ENCODE measurements around the gene CACNA1I.

Gene CACNA1I

DNA sequence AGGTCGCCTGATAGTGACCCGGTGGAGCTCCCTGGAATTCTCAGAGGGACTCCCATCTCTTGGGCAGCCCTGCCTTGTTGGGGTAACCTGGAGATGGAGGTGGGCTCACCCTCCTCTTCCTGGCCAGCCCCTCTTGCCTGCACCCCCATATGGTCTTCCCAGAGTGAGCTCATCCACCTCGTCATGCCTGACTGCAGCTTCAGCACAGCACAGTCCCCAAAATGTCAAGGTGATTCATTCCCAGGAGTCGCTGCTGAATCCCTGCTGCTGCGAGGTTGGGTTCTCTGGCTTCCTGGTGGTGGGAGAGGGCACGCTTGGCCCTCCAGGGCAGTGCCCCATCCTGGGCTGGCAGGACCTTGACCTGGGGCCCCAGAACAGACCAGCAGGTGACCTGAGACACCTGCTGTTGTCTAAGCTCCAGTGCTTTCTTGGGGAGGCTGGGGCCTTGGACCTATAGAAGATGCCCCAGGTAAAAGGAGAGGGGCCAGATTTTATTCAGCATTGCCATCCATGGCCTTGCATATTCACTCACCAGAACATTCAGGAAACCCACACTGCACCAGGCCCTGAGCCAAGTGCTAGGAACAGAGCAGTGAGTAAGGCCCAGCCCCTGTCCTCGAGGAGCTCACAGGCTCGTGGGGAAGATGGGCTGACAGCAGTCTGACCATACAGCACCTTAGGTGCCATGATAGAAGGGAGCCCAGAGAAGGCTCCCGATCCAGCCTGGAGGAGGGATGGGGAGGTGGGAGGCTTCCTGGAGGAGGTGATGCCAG, 72.9 kb downstream of the CACNA1I start:
- no peak overlapping the region for H3K4me3 ChIP-seq (ENCODE audit: low read depth, low read length)
- in situ Hi-C loops (cut with HindIII; ENCODE audit: low sequenced_read_pairs) = no loop called here
- DNase-seq (ENCODE audit: low read depth) = no peak
- TF ChIP-seq, protein P1, sequence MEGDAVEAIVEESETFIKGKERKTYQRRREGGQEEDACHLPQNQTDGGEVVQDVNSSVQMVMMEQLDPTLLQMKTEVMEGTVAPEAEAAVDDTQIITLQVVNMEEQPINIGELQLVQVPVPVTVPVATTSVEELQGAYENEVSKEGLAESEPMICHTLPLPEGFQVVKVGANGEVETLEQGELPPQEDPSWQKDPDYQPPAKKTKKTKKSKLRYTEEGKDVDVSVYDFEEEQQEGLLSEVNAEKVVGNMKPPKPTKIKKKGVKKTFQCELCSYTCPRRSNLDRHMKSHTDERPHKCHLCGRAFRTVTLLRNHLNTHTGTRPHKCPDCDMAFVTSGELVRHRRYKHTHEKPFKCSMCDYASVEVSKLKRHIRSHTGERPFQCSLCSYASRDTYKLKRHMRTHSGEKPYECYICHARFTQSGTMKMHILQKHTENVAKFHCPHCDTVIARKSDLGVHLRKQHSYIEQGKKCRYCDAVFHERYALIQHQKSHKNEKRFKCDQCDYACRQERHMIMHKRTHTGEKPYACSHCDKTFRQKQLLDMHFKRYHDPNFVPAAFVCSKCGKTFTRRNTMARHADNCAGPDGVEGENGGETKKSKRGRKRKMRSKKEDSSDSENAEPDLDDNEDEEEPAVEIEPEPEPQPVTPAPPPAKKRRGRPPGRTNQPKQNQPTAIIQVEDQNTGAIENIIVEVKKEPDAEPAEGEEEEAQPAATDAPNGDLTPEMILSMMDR (IDR thresholded peaks at IDR 0.05; ENCODE audit: low read depth, low read length, missing control alignments) = no peak

GRCh38 chr22:39645532-39645931, 75.0 kb downstream of the CACNA1I start:
- no peak for DNase-seq (ENCODE audit: low read depth)
- H3K4me3 ChIP-seq (ENCODE audit: low read depth, low read length) = no peak overlapping the region
- in situ Hi-C loops (cut with HindIII; ENCODE audit: low sequenced_read_pairs) = no loop called here
- TF ChIP-seq, protein P1 (IDR thresholded peaks at IDR 0.05; ENCODE audit: low read depth, low read length, missing control alignments) = no peak

- no peak overlapping the region for H3K4me3 ChIP-seq (ENCODE audit: low read depth, low read length)
- DNase-seq (ENCODE audit: low read depth) = no peak
- in situ Hi-C loops (cut with HindIII; ENCODE audit: low sequenced_read_pairs) = no loop called here
- TF ChIP-seq, protein P1 (IDR thresholded peaks at IDR 0.05; ENCODE audit: low read depth, low read length, missing control alignments) = no peak
These were observed 76.0 kb downstream of the CACNA1I start for GRCh38 chr22:39646398-39647063.

DNA sequence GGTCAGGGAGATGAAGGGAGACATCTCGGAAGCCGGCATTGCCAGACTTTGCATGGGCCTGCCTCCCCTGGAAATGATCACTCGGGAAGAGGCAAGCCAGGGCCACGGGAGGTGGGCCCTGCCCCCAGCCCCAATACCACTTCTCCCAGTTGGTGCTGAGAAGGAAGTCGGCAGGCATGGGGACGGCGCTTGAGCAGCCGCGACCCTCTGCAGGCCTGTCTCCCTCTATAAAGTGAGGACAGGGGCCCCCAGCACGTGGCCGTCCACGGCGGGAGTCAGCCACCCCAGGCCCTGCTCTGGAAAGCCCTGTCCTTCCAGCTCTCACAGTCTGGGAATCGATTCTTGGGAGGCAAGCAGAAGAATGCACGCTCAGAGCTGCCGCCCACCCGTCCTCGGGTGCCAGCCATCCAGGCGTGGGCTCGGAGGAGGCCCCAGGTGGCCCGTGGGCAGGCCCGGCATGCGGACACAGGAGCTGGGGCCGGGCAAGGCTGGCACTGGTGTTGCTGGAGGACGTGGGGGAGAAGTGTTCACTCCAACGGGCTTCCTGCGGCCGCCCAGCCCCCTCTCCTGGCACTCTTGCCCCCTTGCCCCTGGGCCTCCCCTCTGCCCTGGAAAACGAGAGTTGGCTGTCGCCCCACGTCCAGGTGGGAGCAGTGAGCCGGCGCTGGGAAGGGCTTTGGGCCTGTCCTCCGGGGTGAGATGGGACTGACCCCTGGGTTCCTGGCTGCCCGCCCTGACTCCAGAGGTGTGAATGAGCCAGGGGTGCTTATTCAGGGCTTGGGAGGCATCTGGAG, 77.5 kb downstream of the CACNA1I start:
- H3K4me3 ChIP-seq (ENCODE audit: low read depth, low read length) = no peak overlapping the region
- DNase-seq (ENCODE audit: low read depth) = no peak
- in situ Hi-C loops (cut with HindIII; ENCODE audit: low sequenced_read_pairs) = no loop called here
- TF ChIP-seq, protein P1 (IDR thresholded peaks at IDR 0.05; ENCODE audit: low read depth, low read length, missing control alignments) = no peak

DNA sequence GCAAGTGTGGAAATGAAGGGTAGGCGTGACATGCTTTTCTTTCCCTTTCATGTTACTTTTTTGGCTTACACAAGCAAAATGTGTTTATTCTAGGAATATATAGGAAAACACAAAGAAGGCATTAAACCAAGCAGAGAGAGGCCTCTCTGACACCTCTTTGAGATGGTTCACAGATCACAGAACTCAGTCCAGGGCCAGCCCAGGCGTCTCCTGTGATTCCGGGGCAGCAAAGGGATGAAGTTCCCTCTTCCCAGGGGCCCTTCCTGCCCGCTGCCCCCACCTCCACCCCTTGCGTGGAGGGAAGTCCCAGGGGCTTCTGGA, 78.0 kb downstream of the CACNA1I start:
- H3K4me3 ChIP-seq (ENCODE audit: low read depth, low read length) = no peak overlapping the region
- no peak for DNase-seq (ENCODE audit: low read depth)
- in situ Hi-C loops (cut with HindIII; ENCODE audit: low sequenced_read_pairs) = no loop called here
- TF ChIP-seq, protein P1 (IDR thresholded peaks at IDR 0.05; ENCODE audit: low read depth, low read length, missing control alignments) = no peak

DNA sequence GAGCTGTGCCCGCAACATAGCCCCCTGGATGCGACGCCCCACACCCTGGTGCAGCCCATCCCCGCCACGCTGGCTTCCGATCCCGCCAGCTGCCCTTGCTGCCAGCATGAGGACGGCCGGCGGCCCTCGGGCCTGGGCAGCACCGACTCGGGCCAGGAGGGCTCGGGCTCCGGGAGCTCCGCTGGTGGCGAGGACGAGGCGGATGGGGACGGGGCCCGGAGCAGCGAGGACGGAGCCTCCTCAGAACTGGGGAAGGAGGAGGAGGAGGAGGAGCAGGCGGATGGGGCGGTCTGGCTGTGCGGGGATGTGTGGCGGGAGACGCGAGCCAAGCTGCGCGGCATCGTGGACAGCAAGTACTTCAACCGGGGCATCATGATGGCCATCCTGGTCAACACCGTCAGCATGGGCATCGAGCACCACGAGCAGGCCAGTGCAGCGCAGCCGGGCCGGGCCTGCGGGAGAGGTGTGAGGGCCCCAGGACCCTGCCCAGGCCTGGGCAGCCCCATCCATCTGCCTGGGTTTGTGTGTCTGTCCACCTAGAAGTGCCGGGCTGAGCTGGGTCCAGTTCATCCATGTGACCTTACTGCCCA, 79.0 kb downstream of the CACNA1I start:
- in situ Hi-C loops (cut with HindIII; ENCODE audit: low sequenced_read_pairs) = no loop called here
- TF ChIP-seq, protein P1 (IDR thresholded peaks at IDR 0.05; ENCODE audit: low read depth, low read length, missing control alignments) = no peak
- no peak overlapping the region for H3K4me3 ChIP-seq (ENCODE audit: low read depth, low read length)
- DNase-seq (ENCODE audit: low read depth) = no peak

Data from astrocyte of the cerebellum (primary cell).